ENCODE data around the gene PIK3CD.
"Not testable (repeated sequence)": the region's sequence is repeated elsewhere in the genome, so short reads cannot be mapped to it uniquely, and the experiment has no call there.

The PIK3CD gene

GRCh38 chr1:9761855-9762254 lies 110.3 kb downstream of the PIK3CD start:
- TF ChIP-seq CTCF (IDR thresholded peaks at IDR 0.05) = no peak
- Histone ChIP-seq H3K27me3 (ENCODE audit: control insufficient read depth, insufficient read depth, low read length) (no peaks in the 10 kb centered on the region), H2AFZ (no peak overlapping the region), H3K4me1 (no peaks in the 10 kb centered on the region), H3K27ac (no peak overlapping the region), H3K9me3 (ENCODE audit: control insufficient read depth, low read length) (no peaks in the 10 kb centered on the region), H3K9ac (no peak overlapping the region), H3K4me3 (ENCODE audit: low read depth, low read length) (no peak overlapping the region), H3K36me3 (ENCODE audit: control insufficient read depth, insufficient read depth, low read length) (no peaks in the 10 kb centered on the region), H3K79me2 (peaks cover 2% of the 10 kb centered on the region), H3K4me2 (ENCODE audit: low read length) (no peak overlapping the region)

- not testable (repeated sequence) for H3K79me2 ChIP-seq; H3K36me3 ChIP-seq (ENCODE audit: control insufficient read depth, insufficient read depth, low read length); H3K4me3 ChIP-seq (ENCODE audit: low read depth, low read length); H3K9me3 ChIP-seq (ENCODE audit: control insufficient read depth, low read length); H3K27me3 ChIP-seq (ENCODE audit: control insufficient read depth, insufficient read depth, low read length); H3K27ac ChIP-seq; H3K4me1 ChIP-seq; H3K4me2 ChIP-seq (ENCODE audit: low read length); H2AFZ ChIP-seq; H3K9ac ChIP-seq
Observed at GRCh38 chr1:9762446-9762845, 110.9 kb downstream of the PIK3CD start.

- Histone ChIP-seq H3K36me3 (ENCODE audit: control insufficient read depth, insufficient read depth, low read length) (no peaks in the 10 kb centered on the region), H3K4me1 (no peaks in the 10 kb centered on the region), H3K27me3 (ENCODE audit: control insufficient read depth, insufficient read depth, low read length) (no peaks in the 10 kb centered on the region), H3K9me3 (ENCODE audit: control insufficient read depth, low read length) (no peaks in the 10 kb centered on the region), H3K79me2 (peaks cover 2% of the 10 kb centered on the region), H3K9ac (no peak overlapping the region), H3K4me2 (ENCODE audit: low read length) (no peak overlapping the region), H3K4me3 (ENCODE audit: low read depth, low read length) (no peak overlapping the region), H2AFZ (no peak overlapping the region), H3K27ac (no peak overlapping the region)
- no peak for TF ChIP-seq CTCF (IDR thresholded peaks at IDR 0.05)
Observed at GRCh38 chr1:9763914-9764313, 112.4 kb downstream of the PIK3CD start.

GRCh38 chr1:9764550-9764949 lies 113.0 kb downstream of the PIK3CD start:
- H3K4me2 ChIP-seq (ENCODE audit: low read length) = no peak overlapping the region
- no peak overlapping the region for H3K9ac ChIP-seq
- no peak overlapping the region for H3K4me3 ChIP-seq (ENCODE audit: low read depth, low read length)
- no peaks in the 10 kb centered on the region for H3K27me3 ChIP-seq (ENCODE audit: control insufficient read depth, insufficient read depth, low read length)
- H3K4me1 ChIP-seq = no peaks in the 10 kb centered on the region
- no peaks in the 10 kb centered on the region for H3K36me3 ChIP-seq (ENCODE audit: control insufficient read depth, insufficient read depth, low read length)
- H2AFZ ChIP-seq = no peak overlapping the region
- peaks cover 2% of the 10 kb centered on the region for H3K79me2 ChIP-seq
- no peak overlapping the region for H3K27ac ChIP-seq
- H3K9me3 ChIP-seq (ENCODE audit: control insufficient read depth, low read length) = no peaks in the 10 kb centered on the region
- no peak for TF ChIP-seq CTCF (IDR thresholded peaks at IDR 0.05)

GRCh38 chr1:9766759-9767442 lies 115.4 kb downstream of the PIK3CD start:
- no peaks in the 10 kb centered on the region for H3K36me3 ChIP-seq (ENCODE audit: control insufficient read depth, insufficient read depth, low read length)
- no peaks in the 10 kb centered on the region for H3K4me1 ChIP-seq
- no peaks in the 10 kb centered on the region for H3K27me3 ChIP-seq (ENCODE audit: control insufficient read depth, insufficient read depth, low read length)
- no peaks in the 10 kb centered on the region for H3K9me3 ChIP-seq (ENCODE audit: control insufficient read depth, low read length)
- TF ChIP-seq CTCF (IDR thresholded peaks at IDR 0.05) = no peak
- H3K27ac ChIP-seq = no peak overlapping the region
- no peak overlapping the region for H2AFZ ChIP-seq
- no peak overlapping the region for H3K4me2 ChIP-seq (ENCODE audit: low read length)
- H3K79me2 ChIP-seq = peaks cover 2% of the 10 kb centered on the region
- H3K4me3 ChIP-seq (ENCODE audit: low read depth, low read length) = no peak overlapping the region
- no peak overlapping the region for H3K9ac ChIP-seq

Measured in parathyroid adenoma (tissue), 2 donors.